Measurements from ENCODE around the gene RAB33A.

RAB33A gene

DNA sequence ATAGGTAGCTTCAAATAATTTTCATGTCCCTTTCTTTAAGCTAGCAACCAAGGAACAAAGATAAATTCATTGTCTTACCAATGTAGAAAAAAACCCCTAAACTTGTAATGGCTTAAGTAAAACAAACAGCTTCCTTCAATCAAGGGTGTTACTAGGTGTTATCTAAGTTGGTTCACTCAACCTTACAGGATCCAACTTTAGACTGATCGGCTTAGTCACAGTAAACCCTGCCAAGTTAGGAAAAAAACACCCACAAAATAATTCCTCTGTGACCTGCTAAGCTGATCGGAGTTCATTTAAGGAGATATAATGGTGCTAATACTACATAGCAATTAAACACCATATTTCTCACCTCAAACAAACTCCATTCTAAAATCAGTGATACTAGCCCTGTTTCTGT is 16.2 kb upstream of the RAB33A start:
- no peaks in the 10 kb centered on the region; the same call in 1 of the 2 replicates for H3K27me3 ChIP-seq (ENCODE audit: control insufficient read depth, insufficient read depth, low read length)
- H3K27ac ChIP-seq (ENCODE audit: low read depth, low read length) = no peak overlapping the region
- H3K4me1 ChIP-seq (ENCODE audit: control insufficient read depth, insufficient read depth, low read length) = no peaks in the 10 kb centered on the region
- H3K9me3 ChIP-seq (ENCODE audit: control insufficient read depth, insufficient read depth, low read depth, low read length) = no peaks in the 10 kb centered on the region
- H3K4me3 ChIP-seq (ENCODE audit: low read depth, low read length) = no peak overlapping the region
- H3K36me3 ChIP-seq (ENCODE audit: control insufficient read depth, insufficient read depth, low read length) = peaks cover 18% of the 10 kb centered on the region
- H3K9ac ChIP-seq (ENCODE audit: low read length) = no peak overlapping the region

DNA sequence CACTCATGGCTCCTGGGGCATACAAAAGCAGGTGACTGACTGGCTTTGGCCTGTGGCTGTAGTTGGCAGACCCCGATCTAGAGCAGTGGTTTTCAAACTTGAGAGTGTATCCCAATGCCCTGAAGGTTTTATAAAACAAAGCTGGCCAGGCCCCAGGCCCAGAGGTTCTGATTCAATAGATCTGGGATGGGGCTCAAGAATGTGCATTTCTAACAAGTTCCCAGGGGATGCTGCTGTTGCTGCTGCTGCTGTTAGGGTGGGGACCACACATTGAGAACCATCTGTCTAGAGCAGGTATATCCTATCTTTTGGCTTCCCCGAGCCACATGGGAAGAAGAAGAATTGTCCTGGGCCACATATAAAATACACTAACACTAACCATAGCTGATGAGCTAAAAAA is 13.5 kb upstream of the RAB33A start:
- Histone ChIP-seq H3K4me3 (ENCODE audit: low read depth, low read length) (no peak overlapping the region), H3K4me1 (ENCODE audit: control insufficient read depth, insufficient read depth, low read length) (no peaks in the 10 kb centered on the region), H3K27me3 (ENCODE audit: control insufficient read depth, insufficient read depth, low read length) (no peaks in the 10 kb centered on the region; the same call in 1 of the 2 replicates), H3K36me3 (ENCODE audit: control insufficient read depth, insufficient read depth, low read length) (peaks cover 18% of the 10 kb centered on the region), H3K9me3 (ENCODE audit: control insufficient read depth, insufficient read depth, low read depth, low read length) (no peaks in the 10 kb centered on the region), H3K27ac (ENCODE audit: low read depth, low read length) (no peak overlapping the region), H3K9ac (ENCODE audit: low read length) (no peak overlapping the region)

DNA sequence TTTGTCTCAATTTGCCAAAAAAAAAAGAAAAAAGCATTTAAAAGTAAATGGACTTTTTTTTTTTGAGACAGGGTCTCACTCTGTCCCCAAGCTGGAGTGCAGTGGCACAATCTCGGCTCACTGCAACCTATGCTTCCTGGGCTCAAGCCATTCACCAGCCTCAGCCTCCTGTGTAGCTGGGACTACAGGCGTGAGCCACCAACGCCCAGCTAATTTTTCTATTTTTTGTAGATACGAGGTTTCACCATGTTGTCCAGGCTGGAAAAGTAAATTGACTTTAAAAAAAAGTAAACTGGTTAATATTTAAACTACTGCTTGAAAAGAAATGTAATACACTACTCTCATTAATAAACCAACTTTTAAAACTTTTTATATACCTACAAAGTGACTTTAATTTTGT is 12.0 kb upstream of the RAB33A start:
- Histone ChIP-seq H3K9ac (ENCODE audit: low read length) (no peak overlapping the region), H3K36me3 (ENCODE audit: control insufficient read depth, insufficient read depth, low read length) (peaks cover 15% of the 10 kb centered on the region), H3K4me3 (ENCODE audit: low read depth, low read length) (no peak overlapping the region), H3K9me3 (ENCODE audit: control insufficient read depth, insufficient read depth, low read depth, low read length) (no peaks in the 10 kb centered on the region), H3K27me3 (ENCODE audit: control insufficient read depth, insufficient read depth, low read length) (no peaks in the 10 kb centered on the region; the same call in 1 of the 2 replicates), H3K4me1 (ENCODE audit: control insufficient read depth, insufficient read depth, low read length) (peaks cover 4% of the 10 kb centered on the region; the same call in 1 of the 2 replicates), H3K27ac (ENCODE audit: low read depth, low read length) (no peak overlapping the region)

DNA sequence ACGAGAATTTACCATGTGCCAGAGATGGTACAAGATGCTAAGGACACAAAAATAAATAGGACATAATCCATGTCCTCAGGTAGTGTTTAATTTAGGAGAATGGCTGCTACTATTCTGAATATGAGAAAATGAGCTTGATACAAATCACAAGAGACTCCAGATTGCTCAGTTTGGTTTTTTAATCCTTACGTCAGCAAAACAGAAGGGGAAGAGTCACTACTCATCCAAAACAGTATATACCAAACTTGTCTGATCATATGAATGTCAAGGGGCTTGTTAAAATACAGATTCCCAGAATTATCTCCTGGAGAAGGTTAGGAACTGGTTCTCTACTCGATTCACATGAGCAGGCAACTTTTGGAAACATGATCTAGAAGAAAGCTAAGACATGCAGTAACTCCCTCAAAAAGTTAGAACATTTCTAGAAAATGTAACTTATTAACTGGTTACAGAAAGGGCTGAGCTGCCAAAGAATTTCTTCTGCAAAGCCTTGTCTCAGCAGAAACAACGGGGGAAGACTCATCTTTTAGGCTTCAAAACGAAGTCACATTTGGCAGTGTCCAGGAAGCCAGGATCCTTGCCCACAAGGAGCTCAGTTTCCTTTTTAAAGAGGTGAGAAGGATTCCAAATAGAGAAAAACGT is 9.5 kb upstream of the RAB33A start:
- Histone ChIP-seq H3K9ac (ENCODE audit: low read length) (no peak overlapping the region), H3K27ac (ENCODE audit: low read depth, low read length) (no peak overlapping the region), H3K9me3 (ENCODE audit: control insufficient read depth, insufficient read depth, low read depth, low read length) (no peaks in the 10 kb centered on the region), H3K4me3 (ENCODE audit: low read depth, low read length) (no peak overlapping the region), H3K4me1 (ENCODE audit: control insufficient read depth, insufficient read depth, low read length) (peaks cover 7% of the 10 kb centered on the region; the same call in 1 of the 2 replicates), H3K36me3 (ENCODE audit: control insufficient read depth, insufficient read depth, low read length) (no peaks in the 10 kb centered on the region), H3K27me3 (ENCODE audit: control insufficient read depth, insufficient read depth, low read length) (no peaks in the 10 kb centered on the region)

DNA sequence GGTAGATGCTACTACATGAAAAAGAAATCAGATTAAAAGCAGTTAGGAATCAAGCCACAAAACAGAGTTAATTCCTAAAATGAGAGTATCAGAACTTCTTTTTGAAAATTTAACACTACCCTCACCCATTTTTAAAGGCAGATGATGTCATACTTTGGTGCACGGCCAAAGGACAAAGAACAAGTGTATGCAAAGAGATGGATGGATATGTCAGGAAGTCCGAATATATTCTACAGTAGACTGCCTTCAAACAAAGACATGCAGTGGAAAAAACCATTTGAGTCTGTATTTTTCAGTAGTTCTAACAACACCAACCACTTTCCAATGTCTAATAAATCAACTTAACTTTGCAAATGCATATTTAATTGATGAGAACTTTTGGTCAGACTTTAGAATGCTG is 8.4 kb upstream of the RAB33A start:
- Histone ChIP-seq H3K4me1 (ENCODE audit: control insufficient read depth, insufficient read depth, low read length) (peaks cover 7% of the 10 kb centered on the region; the same call in 1 of the 2 replicates), H3K4me3 (ENCODE audit: low read depth, low read length) (no peak overlapping the region), H3K27ac (ENCODE audit: low read depth, low read length) (no peak overlapping the region), H3K36me3 (ENCODE audit: control insufficient read depth, insufficient read depth, low read length) (no peaks in the 10 kb centered on the region), H3K27me3 (ENCODE audit: control insufficient read depth, insufficient read depth, low read length) (no peaks in the 10 kb centered on the region), H3K9me3 (ENCODE audit: control insufficient read depth, insufficient read depth, low read depth, low read length) (no peaks in the 10 kb centered on the region), H3K9ac (ENCODE audit: low read length) (no peak overlapping the region)

DNA sequence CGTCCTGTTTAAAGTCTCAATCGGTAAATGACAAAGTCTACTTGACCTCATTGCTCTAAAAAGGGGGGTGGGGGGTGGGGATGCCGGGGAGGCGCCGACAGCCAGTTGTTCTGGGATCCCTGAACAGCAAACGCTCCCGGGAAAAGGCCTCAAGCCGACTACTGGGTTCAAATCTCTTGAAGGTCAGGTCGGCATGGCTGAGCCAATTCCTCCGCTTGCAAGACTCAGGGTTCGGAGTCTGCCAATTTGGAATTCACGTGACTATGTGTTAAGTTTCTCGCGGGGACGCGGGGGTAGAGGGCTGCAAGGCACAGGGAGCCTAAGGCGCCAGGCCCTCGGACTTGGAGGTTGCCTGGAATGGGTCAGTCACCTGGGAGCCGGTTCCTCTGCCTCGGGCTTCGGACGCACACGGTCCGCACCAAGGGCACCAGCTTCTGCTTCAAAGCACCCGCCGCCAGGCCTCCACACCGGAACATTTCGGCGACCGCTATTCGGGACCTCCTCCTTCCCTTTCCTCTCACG is 6.5 kb upstream of the RAB33A start:
- H3K27me3 ChIP-seq (ENCODE audit: control insufficient read depth, insufficient read depth, low read length) = peaks cover 3% of the 10 kb centered on the region; the same call in 1 of the 2 replicates
- no peak overlapping the region for H3K27ac ChIP-seq (ENCODE audit: low read depth, low read length)
- peak overlapping the region; percentile 80 for H3K4me3 ChIP-seq (ENCODE audit: low read depth, low read length)
- peaks cover 9% of the 10 kb centered on the region; the same call in 1 of the 2 replicates for H3K4me1 ChIP-seq (ENCODE audit: control insufficient read depth, insufficient read depth, low read length)
- no peaks in the 10 kb centered on the region for H3K36me3 ChIP-seq (ENCODE audit: control insufficient read depth, insufficient read depth, low read length)
- peak overlapping the region; percentile 79 for H3K9ac ChIP-seq (ENCODE audit: low read length)
- no peaks in the 10 kb centered on the region for H3K9me3 ChIP-seq (ENCODE audit: control insufficient read depth, insufficient read depth, low read depth, low read length)

DNA sequence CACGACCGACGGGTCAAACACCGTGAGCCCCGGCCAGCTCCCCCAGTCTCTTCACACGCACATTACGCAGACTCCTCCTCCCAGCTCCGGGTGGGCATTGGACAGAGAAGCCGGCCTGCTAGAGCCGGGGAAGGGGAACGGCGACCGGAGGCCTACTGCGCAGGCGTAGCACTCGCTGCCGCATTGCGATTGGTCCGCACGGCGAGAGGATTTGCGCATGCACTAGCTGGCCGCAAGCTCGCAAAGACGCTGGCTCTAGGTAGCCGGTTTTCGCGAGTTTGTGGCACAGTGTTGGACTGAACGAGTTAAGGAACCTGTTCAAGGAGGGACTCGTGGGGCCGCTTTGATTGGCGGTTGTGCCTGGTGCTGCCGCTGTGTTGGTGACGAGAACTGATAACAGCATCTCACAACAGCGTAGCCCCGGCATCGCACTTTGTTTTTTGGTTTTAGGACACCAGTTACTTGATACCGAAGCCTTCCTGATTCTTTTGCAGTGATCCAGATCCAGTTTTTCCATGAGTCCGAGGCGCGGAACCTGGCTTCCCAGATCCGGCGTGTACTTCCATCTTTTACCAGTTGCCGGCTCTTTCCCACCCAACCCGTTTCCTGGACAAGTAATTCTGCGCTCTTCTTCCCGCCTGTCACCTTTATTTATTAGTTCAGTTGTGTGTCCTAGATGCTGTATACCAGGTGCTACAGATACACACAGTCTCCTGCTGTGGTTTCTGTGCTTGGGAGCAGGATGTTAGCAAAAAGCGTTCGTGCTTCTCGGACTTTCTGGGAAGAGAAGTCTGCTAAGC is 5.9 kb upstream of the RAB33A start, which contains the start of gene AIFM1:
Gene AIFM1 (minus strand): TSS at position 139 of the 800 bp plus-strand sequence. CDS start 185 bp downstream, outside the sequence.
- H3K4me1 ChIP-seq (ENCODE audit: control insufficient read depth, insufficient read depth, low read length) = peaks cover 14% of the 10 kb centered on the region; the same call in 1 of the 2 replicates
- peak within 1 kb of the TSS; percentile 80 for H3K4me3 ChIP-seq (ENCODE audit: low read depth, low read length)
- H3K27ac ChIP-seq (ENCODE audit: low read depth, low read length) = no peak within 1 kb of the TSS
- no peaks in the 10 kb centered on the region for H3K9me3 ChIP-seq (ENCODE audit: control insufficient read depth, insufficient read depth, low read depth, low read length)
- peak within 1 kb of the TSS; percentile 79 for H3K9ac ChIP-seq (ENCODE audit: low read length)
- H3K36me3 ChIP-seq (ENCODE audit: control insufficient read depth, insufficient read depth, low read length) = no peaks in the 10 kb centered on the region
- peaks cover 9% of the 10 kb centered on the region; the same call in 1 of the 2 replicates for H3K27me3 ChIP-seq (ENCODE audit: control insufficient read depth, insufficient read depth, low read length)

DNA sequence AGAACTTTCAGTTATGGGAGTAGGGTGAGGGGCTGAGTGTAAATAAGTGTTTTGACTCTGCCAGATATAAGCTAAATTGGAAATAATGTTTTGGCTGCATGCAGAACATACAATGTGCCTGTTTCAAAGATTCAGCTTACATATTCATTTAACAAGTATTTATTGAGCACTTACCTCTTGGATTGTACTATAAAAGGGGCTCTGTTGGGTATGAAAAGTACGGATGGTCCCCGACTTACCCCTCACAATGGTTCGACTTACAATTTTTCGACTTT is 5.3 kb upstream of the RAB33A start:
- H3K9ac ChIP-seq (ENCODE audit: low read length) = peak overlapping the region; percentile 22
- peak overlapping the region; percentile 80 for H3K4me3 ChIP-seq (ENCODE audit: low read depth, low read length)
- H3K4me1 ChIP-seq (ENCODE audit: control insufficient read depth, insufficient read depth, low read length) = peaks cover 14% of the 10 kb centered on the region; the same call in 1 of the 2 replicates
- no peaks in the 10 kb centered on the region for H3K9me3 ChIP-seq (ENCODE audit: control insufficient read depth, insufficient read depth, low read depth, low read length)
- H3K27me3 ChIP-seq (ENCODE audit: control insufficient read depth, insufficient read depth, low read length) = peaks cover 14% of the 10 kb centered on the region
- H3K36me3 ChIP-seq (ENCODE audit: control insufficient read depth, insufficient read depth, low read length) = no peaks in the 10 kb centered on the region
- no peak overlapping the region for H3K27ac ChIP-seq (ENCODE audit: low read depth, low read length)

DNA sequence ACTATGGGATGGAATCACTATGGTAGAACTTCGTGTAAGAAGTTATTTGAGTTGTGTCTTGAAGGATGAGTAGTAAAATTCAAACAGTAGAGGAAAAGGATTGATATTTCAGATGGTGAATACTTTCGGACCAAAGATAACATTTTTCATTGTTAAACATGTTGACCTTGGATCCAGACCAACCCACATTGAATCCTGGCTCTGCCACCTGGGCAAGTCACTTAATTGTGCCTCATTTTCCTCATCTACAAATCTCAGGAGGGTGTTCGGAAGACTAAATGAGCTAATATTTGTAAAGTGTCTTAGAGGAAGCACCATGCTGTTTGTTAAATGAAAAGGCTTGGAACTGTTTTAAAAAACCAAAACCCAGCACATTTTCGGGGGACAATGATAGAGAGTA is 4.7 kb upstream of the RAB33A start:
- H3K27ac ChIP-seq (ENCODE audit: low read depth, low read length) = no peak overlapping the region
- no peak overlapping the region for H3K9ac ChIP-seq (ENCODE audit: low read length)
- peak overlapping the region; percentile 80 for H3K4me3 ChIP-seq (ENCODE audit: low read depth, low read length)
- H3K9me3 ChIP-seq (ENCODE audit: control insufficient read depth, insufficient read depth, low read depth, low read length) = no peaks in the 10 kb centered on the region
- H3K4me1 ChIP-seq (ENCODE audit: control insufficient read depth, insufficient read depth, low read length) = peaks cover 16% of the 10 kb centered on the region; the same call in 1 of the 2 replicates
- H3K27me3 ChIP-seq (ENCODE audit: control insufficient read depth, insufficient read depth, low read length) = peaks cover 20% of the 10 kb centered on the region
- H3K36me3 ChIP-seq (ENCODE audit: control insufficient read depth, insufficient read depth, low read length) = no peaks in the 10 kb centered on the region

DNA sequence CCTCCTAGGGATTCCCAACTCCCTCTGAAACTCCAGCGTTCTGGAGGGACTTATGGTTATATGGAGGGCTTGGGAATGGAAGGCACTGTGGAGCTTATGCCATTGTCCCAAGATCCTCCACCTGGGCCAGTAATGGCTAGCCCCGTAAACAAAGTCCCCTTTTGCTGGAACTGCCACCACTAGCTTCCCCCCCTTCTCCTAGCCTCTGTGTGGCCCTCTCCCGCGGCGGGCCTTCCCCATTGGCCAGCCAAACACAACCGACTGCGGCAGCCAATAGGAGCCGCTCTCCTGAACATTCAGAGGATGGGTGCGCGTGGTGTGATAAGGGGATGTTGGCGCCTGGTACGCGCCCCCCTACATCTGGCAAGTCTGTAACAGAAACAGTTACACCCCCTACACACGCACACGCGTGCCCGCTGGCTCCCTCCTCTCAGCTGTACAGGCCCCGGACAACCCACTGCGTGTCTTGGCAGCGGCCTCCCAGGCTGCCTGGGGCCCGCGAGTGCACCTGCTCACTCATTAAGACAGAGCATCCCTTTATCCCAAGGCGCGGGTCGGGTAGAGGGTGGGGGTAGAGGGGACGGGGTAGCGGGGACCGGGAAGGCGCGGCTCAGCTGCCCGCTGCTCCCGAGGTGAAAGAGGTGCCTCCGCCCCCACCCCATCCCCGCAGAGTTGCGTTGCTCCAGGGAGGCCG is 863 bp upstream of the RAB33A start:
- H3K27ac ChIP-seq (ENCODE audit: low read depth, low read length) = no peak overlapping the region
- H3K36me3 ChIP-seq (ENCODE audit: control insufficient read depth, insufficient read depth, low read length) = no peaks in the 10 kb centered on the region
- no peaks in the 10 kb centered on the region for H3K9me3 ChIP-seq (ENCODE audit: control insufficient read depth, insufficient read depth, low read depth, low read length)
- no peak overlapping the region for H3K9ac ChIP-seq (ENCODE audit: low read length)
- peaks cover 20% of the 10 kb centered on the region; the same call in 1 of the 2 replicates for H3K4me1 ChIP-seq (ENCODE audit: control insufficient read depth, insufficient read depth, low read length)
- peaks cover 48% of the 10 kb centered on the region for H3K27me3 ChIP-seq (ENCODE audit: control insufficient read depth, insufficient read depth, low read length)
- peak overlapping the region; percentile 69 for H3K4me3 ChIP-seq (ENCODE audit: low read depth, low read length)

Measured in HUES6 (cell line).